ENCODE measurements around the gene ZNF883.

Gene ZNF883

DNA sequence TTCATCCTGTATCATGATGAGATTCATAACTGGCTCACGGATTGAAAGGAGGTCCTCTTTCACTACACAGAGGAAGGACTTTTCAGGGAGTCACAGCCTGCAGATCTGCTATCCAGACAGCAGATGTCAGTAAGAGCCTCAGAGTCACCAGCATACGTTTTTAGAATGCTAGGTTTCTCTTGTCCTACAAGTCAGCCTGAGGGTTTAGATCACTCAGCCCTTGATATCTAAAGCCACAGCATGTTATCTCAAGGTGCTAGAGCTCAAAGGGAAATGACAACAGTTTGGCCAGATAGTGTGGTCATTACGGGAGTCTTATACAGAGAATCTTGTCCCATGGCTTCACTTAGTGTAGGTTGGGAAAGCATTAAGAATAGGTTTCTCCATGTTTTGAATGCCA, 90.4 kb downstream of the ZNF883 start:
- peak in 7 of 51 donors; percentile 1 to 15 (median 3) for DNase-seq

- DNase-seq = no peak
Measured at GRCh38 chr9:112917987-112918362, 94.0 kb downstream of the ZNF883 start.

- DNase-seq = no peak
Measured at GRCh38 chr9:112917047-112917986, 94.7 kb downstream of the ZNF883 start.

GRCh38 chr9:112914524-112914923, 97.5 kb downstream of the ZNF883 start:
- no peak for DNase-seq

DNA sequence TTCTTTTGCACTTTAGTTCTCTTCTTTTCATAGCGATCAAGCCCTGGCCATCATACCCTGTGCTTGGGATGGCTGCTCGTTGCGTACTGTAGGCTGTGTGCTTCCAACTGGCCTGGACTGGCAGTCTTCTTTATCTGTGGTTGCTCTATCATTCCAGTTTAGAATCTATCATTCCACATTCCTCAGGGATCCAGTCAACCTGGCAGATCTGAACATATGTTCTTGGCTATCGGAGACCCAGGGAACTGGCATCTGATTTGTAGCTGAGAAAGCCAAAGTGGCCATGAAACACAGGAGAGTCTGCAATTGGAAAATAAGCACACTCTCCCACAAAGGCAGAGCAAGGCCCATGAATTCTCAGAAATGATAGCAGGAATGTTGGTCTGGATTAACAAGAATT, 98.7 kb downstream of the ZNF883 start:
- no peak for DNase-seq

- DNase-seq = no peak
Measured at GRCh38 chr9:112912636-112913035, 99.4 kb downstream of the ZNF883 start.

GRCh38 chr9:112911736-112912135, 100.3 kb downstream of the ZNF883 start:
- no peak for DNase-seq
